Measurements from ENCODE around the gene RASGRF1. TPM values are rescaled to one million over a fixed set of nuclear protein-coding genes. Genes with fewer than 3 reads are reported as not detected.

The RASGRF1 gene
- total RNA-seq, 1 donor from 2014 or later, result 82.6 TPM

DNA sequence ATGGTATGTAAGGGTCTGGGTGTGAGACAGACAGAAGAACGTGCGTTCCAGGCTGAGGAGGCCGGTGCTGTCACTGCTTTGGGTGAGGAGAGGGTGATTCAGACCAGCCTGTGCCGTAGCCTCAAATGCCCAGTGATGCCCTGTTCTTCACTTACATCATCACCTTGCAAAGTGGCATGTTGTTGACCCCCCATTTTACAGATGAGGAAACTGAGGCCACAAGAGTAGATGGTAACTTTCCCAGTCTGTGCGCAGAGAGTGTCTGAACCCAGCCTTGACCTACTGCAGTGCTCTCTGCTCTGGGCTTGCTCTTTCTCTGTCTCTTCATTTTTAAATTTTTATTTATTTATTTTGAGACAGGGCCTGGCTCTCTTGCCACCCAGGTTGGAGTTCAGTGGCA, 144.1 kb downstream of the RASGRF1 start:
- H3K27ac ChIP-seq, result no peak overlapping the region
- ATAC-seq (no peak), DNase-seq (no peak)
- TF ChIP-seq, protein P1, sequence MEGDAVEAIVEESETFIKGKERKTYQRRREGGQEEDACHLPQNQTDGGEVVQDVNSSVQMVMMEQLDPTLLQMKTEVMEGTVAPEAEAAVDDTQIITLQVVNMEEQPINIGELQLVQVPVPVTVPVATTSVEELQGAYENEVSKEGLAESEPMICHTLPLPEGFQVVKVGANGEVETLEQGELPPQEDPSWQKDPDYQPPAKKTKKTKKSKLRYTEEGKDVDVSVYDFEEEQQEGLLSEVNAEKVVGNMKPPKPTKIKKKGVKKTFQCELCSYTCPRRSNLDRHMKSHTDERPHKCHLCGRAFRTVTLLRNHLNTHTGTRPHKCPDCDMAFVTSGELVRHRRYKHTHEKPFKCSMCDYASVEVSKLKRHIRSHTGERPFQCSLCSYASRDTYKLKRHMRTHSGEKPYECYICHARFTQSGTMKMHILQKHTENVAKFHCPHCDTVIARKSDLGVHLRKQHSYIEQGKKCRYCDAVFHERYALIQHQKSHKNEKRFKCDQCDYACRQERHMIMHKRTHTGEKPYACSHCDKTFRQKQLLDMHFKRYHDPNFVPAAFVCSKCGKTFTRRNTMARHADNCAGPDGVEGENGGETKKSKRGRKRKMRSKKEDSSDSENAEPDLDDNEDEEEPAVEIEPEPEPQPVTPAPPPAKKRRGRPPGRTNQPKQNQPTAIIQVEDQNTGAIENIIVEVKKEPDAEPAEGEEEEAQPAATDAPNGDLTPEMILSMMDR (IDR thresholded peaks at IDR 0.05), result no peak
- intact Hi-C loops (cut with DNase I), result no loop called here
- H3K4me3 ChIP-seq, result no peak overlapping the region
- no peaks in the 10 kb centered on the region for H3K9me3 ChIP-seq
- H3K27me3 ChIP-seq (ENCODE audit: low read depth), result no peaks in the 10 kb centered on the region
- H3K36me3 ChIP-seq, result no peaks in the 10 kb centered on the region
- H3K4me1 ChIP-seq, result peaks cover 28% of the 10 kb centered on the region

DNA sequence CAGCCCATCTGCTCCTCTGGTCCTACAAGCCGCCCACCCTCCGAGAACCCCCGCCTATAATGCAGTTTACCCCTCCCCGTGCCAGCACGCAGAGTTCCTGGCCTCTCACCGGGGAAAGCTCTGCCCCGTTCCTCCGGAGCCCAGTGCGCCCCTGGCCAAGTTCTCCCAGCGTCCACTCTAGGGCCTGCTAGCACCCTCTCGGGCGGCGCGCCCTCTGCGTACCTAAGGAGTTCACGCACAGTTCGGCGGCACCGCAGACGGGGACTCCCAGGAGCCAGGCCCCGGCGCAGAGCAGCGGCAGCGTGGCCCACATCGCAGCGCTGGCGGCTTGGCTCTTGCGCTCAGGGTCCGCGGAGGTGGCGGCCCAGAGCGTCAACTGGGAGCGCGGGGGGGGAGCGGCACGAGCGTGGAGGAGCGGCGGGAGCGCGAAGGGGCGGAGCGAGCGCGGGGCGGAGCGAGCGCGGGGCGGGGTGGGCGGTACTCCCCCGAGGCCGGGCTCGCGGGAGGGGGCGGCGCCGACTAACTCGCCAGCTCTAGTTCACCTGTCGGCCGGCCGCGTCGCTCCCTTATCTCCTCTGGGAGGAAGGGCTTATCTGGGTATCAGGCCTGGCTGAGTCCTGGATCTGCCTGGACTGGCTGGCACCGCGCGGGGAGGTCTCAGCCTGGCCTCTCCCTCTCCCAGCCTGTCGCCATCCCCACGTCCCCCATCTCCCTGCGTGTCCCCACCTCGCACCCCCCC, 145.7 kb downstream of the RASGRF1 start, which contains the start of gene CTSH:
CTSH (minus strand) TSS at position 378 of the 739 bp plus-strand sequence; CDS start at position 313, 65 bp downstream.
- H3K4me3 ChIP-seq, result peak within 1 kb of the TSS; percentile 85
- H3K27ac ChIP-seq, result peak within 1 kb of the TSS; percentile 86
- peaks cover 3% of the 10 kb centered on the region for H3K36me3 ChIP-seq
- H3K27me3 ChIP-seq (ENCODE audit: low read depth), result no peaks in the 10 kb centered on the region
- intact Hi-C loops (cut with DNase I), result no loop called here
- H3K9me3 ChIP-seq, result no peaks in the 10 kb centered on the region
- ATAC-seq (peak; percentile 95 to 96), DNase-seq (peak; percentile 94)
- peaks cover 26% of the 10 kb centered on the region for H3K4me1 ChIP-seq
- TF ChIP-seq, protein P1 (IDR thresholded peaks at IDR 0.05), result no peak

DNA sequence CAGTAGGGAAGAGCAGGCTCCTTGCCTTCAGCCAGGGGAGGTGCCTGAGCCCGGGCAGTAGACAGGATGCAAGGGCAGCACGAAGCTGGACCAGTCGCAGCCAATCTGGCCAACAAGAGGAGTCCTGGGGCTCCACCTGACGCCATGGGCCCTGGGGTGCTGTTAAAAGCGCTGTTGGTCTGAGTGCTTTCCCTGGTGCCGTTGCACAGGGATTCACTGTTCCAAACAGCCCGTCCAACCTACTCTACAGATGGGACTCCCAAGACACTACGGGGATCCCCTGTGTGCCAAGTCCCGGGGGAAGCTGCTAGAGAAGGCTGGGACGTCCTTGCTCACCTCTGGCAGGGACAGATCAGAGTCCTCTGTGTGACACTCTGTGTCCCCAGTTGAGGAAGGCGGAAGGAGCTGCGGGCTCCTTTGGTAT, 146.4 kb downstream of the RASGRF1 start:
- ATAC-seq (peak; percentile 40 to 46), DNase-seq (no peak)
- H3K27ac ChIP-seq, result peak overlapping the region; percentile 86
- no peaks in the 10 kb centered on the region for H3K27me3 ChIP-seq (ENCODE audit: low read depth)
- H3K9me3 ChIP-seq, result no peaks in the 10 kb centered on the region
- peaks cover 32% of the 10 kb centered on the region for H3K4me1 ChIP-seq
- intact Hi-C loops (cut with DNase I), result no loop called here
- TF ChIP-seq, protein P1 (IDR thresholded peaks at IDR 0.05), result no peak
- H3K4me3 ChIP-seq, result peak overlapping the region; percentile 85
- peaks cover 3% of the 10 kb centered on the region for H3K36me3 ChIP-seq

DNA sequence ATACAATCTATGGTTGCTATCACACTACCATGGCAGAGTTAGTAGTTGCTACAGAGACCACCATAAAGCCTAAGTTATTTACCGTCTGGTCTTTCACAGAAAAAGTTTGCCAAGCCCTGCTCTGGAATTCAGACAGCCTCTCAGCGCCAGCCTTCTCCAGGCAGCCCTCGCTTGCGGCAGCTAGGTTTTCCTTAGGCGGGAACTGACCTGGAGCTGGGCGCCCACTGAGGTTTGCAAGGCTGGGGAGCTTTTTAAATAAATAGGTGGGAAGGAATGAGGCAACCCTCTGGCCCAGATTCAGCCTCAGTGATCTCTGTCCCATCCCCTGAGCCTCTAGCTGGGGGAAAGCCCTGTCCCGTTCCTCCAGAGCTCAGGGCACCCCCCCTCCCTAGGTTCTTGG, 146.9 kb downstream of the RASGRF1 start:
- Histone ChIP-seq H3K4me1 (peaks cover 35% of the 10 kb centered on the region), H3K27ac (peak overlapping the region; percentile 86), H3K9me3 (no peaks in the 10 kb centered on the region), H3K36me3 (peaks cover 3% of the 10 kb centered on the region), H3K27me3 (ENCODE audit: low read depth) (no peaks in the 10 kb centered on the region), H3K4me3 (peak overlapping the region; percentile 85)
- peak; percentile 7 to 56 for ATAC-seq
- intact Hi-C loops (cut with DNase I), result no loop called here
- TF ChIP-seq, protein P1 (IDR thresholded peaks at IDR 0.05), result no peak
- DNase-seq, result no peak

DNA sequence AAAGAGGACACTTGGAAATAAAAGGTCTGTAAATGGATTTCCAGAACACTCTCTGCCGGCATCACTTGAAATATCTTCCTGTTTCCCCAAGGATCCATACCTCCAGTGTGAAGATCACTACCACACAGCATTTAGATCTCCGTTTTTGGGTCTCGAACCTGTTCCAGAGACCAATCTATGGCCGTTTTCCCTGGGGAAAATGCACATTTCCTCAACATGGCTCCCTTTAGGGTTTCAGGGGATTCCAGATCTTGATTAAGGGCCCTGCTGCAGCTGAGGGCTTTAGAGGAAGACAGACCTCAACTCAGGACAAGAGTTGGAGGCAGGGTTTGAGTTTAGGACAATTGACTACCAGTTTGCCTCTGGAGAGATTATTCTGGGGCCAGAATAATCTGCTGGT, 147.8 kb downstream of the RASGRF1 start:
- no peaks in the 10 kb centered on the region for H3K9me3 ChIP-seq
- H3K4me1 ChIP-seq, result peaks cover 45% of the 10 kb centered on the region
- H3K36me3 ChIP-seq, result peaks cover 11% of the 10 kb centered on the region
- TF ChIP-seq, protein P1 (IDR thresholded peaks at IDR 0.05), result no peak
- H3K27ac ChIP-seq, result peak overlapping the region; percentile 86
- intact Hi-C loops (cut with DNase I), result no loop called here
- no peak for DNase-seq
- ATAC-seq, result no peak
- peak overlapping the region; percentile 85 for H3K4me3 ChIP-seq
- no peaks in the 10 kb centered on the region for H3K27me3 ChIP-seq (ENCODE audit: low read depth)
